Activated naive CD8-positive, alpha-beta T cell treated with anti-CD3 and anti-CD28 coated beads, Interleukin-2, amount 50 U/mL, for 24 hours (primary cell): ENCODE results near the gene ZNF407.

ENCODE experiments used
- ATAC-seq: fragments of 150-1000 bp; cut with Tn5 transposase; one replicate; pipeline ENCODE4 v1.10.0; 2021
- DNase-seq: peaks from one replicate; pipeline ENCODE4 v3.0.0; 2021
- H3K27ac Mint-ChIP-seq: one replicate; pipeline ENCODE4 v1.8.0; 2021; ENCODE audit warnings: mild to moderate bottlenecking, mixed read lengths
- H3K27me3 Mint-ChIP-seq: one replicate; pipeline ENCODE4 v1.8.0; 2021; ENCODE audit warnings: mixed read lengths
- H3K36me3 Mint-ChIP-seq: one replicate; pipeline ENCODE4 v1.8.0; 2021; ENCODE audit warnings: low read depth, mixed read lengths
- H3K4me1 Mint-ChIP-seq: one replicate; pipeline ENCODE4 v1.8.0; 2021; ENCODE audit warnings: mixed read lengths
- H3K4me3 Mint-ChIP-seq: one replicate; pipeline ENCODE4 v1.8.0; 2021; ENCODE audit warnings: mild to moderate bottlenecking, moderate library complexity, mixed read lengths
- H3K9me3 Mint-ChIP-seq: one replicate; pipeline ENCODE4 v1.8.0; 2021; ENCODE audit warnings: mixed read lengths

Gene ZNF407

GRCh38 chr18:74728586-74728985 is 130.9 kb downstream of the ZNF407 start:
- Mint-ChIP-seq H3K27ac (no peak overlapping the region), H3K36me3 (peaks cover 11% of the 10 kb centered on the region), H3K9me3 (peaks cover 4% of the 10 kb centered on the region), H3K27me3 (no peaks in the 10 kb centered on the region), H3K4me3 (no peak overlapping the region), H3K4me1 (peaks cover 2% of the 10 kb centered on the region)
- DNase-seq = no peak
- ATAC-seq = no peak

GRCh38 chr18:74731097-74731496 is 133.4 kb downstream of the ZNF407 start:
- Mint-ChIP-seq H3K27ac (no peak overlapping the region), H3K4me3 (no peak overlapping the region), H3K9me3 (peaks cover 4% of the 10 kb centered on the region), H3K27me3 (no peaks in the 10 kb centered on the region), H3K36me3 (peaks cover 18% of the 10 kb centered on the region), H3K4me1 (peaks cover 2% of the 10 kb centered on the region)
- no peak for ATAC-seq
- DNase-seq = no peak

- no peaks in the 10 kb centered on the region for H3K9me3 Mint-ChIP-seq
- H3K4me1 Mint-ChIP-seq = no peaks in the 10 kb centered on the region
- no peak for ATAC-seq
- H3K27ac Mint-ChIP-seq = no peak overlapping the region
- DNase-seq = no peak
- H3K36me3 Mint-ChIP-seq = peaks cover 15% of the 10 kb centered on the region
- H3K4me3 Mint-ChIP-seq = no peak overlapping the region
- H3K27me3 Mint-ChIP-seq = no peaks in the 10 kb centered on the region
Observed at GRCh38 chr18:74732380-74732779, 134.7 kb downstream of the ZNF407 start.

GRCh38 chr18:74733598-74733997 is 135.9 kb downstream of the ZNF407 start:
- DNase-seq (no peak), ATAC-seq (no peak)
- Mint-ChIP-seq H3K27me3 (no peaks in the 10 kb centered on the region), H3K4me3 (no peak overlapping the region), H3K4me1 (no peaks in the 10 kb centered on the region), H3K9me3 (no peaks in the 10 kb centered on the region), H3K27ac (no peak overlapping the region), H3K36me3 (peaks cover 13% of the 10 kb centered on the region)

- Mint-ChIP-seq H3K9me3 (no peaks in the 10 kb centered on the region), H3K27me3 (no peaks in the 10 kb centered on the region), H3K36me3 (peaks cover 10% of the 10 kb centered on the region), H3K4me3 (no peak overlapping the region), H3K27ac (no peak overlapping the region), H3K4me1 (no peaks in the 10 kb centered on the region)
- no peak for DNase-seq
- no peak for ATAC-seq
Observed at GRCh38 chr18:74734013-74734444, 136.4 kb downstream of the ZNF407 start.

- no peaks in the 10 kb centered on the region for H3K27me3 Mint-ChIP-seq
- no peak for ATAC-seq
- no peaks in the 10 kb centered on the region for H3K4me1 Mint-ChIP-seq
- H3K9me3 Mint-ChIP-seq = no peaks in the 10 kb centered on the region
- H3K27ac Mint-ChIP-seq = no peak overlapping the region
- H3K4me3 Mint-ChIP-seq = no peak overlapping the region
- DNase-seq = no peak
- no peaks in the 10 kb centered on the region for H3K36me3 Mint-ChIP-seq
Observed at GRCh38 chr18:74739926-74740325, 142.3 kb downstream of the ZNF407 start.

GRCh38 chr18:74742573-74743243 is 145.0 kb downstream of the ZNF407 start:
- no peak overlapping the region for H3K27ac Mint-ChIP-seq
- ATAC-seq = no peak
- H3K4me1 Mint-ChIP-seq = no peaks in the 10 kb centered on the region
- no peaks in the 10 kb centered on the region for H3K9me3 Mint-ChIP-seq
- H3K4me3 Mint-ChIP-seq = no peak overlapping the region
- no peak for DNase-seq
- no peaks in the 10 kb centered on the region for H3K36me3 Mint-ChIP-seq
- no peaks in the 10 kb centered on the region for H3K27me3 Mint-ChIP-seq

- DNase-seq = no peak
- no peaks in the 10 kb centered on the region for H3K27me3 Mint-ChIP-seq
- H3K9me3 Mint-ChIP-seq = peaks cover 9% of the 10 kb centered on the region
- peak; percentile 24 for ATAC-seq
- no peak overlapping the region for H3K27ac Mint-ChIP-seq
- peaks cover 8% of the 10 kb centered on the region for H3K36me3 Mint-ChIP-seq
- H3K4me3 Mint-ChIP-seq = no peak overlapping the region
- no peaks in the 10 kb centered on the region for H3K4me1 Mint-ChIP-seq
Observed at GRCh38 chr18:74745633-74746403, 148.1 kb downstream of the ZNF407 start.

GRCh38 chr18:74748809-74749208 is 151.1 kb downstream of the ZNF407 start:
- H3K4me3 Mint-ChIP-seq = no peak overlapping the region
- H3K9me3 Mint-ChIP-seq = peaks cover 13% of the 10 kb centered on the region
- no peaks in the 10 kb centered on the region for H3K4me1 Mint-ChIP-seq
- H3K27me3 Mint-ChIP-seq = no peaks in the 10 kb centered on the region
- DNase-seq (no peak), ATAC-seq (no peak)
- no peak overlapping the region for H3K27ac Mint-ChIP-seq
- H3K36me3 Mint-ChIP-seq = peaks cover 18% of the 10 kb centered on the region

- no peaks in the 10 kb centered on the region for H3K4me1 Mint-ChIP-seq
- ATAC-seq = no peak
- H3K4me3 Mint-ChIP-seq = no peak overlapping the region
- H3K36me3 Mint-ChIP-seq = peaks cover 33% of the 10 kb centered on the region
- DNase-seq = no peak
- H3K27me3 Mint-ChIP-seq = no peaks in the 10 kb centered on the region
- H3K9me3 Mint-ChIP-seq = peaks cover 29% of the 10 kb centered on the region
- no peak overlapping the region for H3K27ac Mint-ChIP-seq
Observed at GRCh38 chr18:74758995-74759394, 161.3 kb downstream of the ZNF407 start.

- ATAC-seq (no peak), DNase-seq (no peak)
- Mint-ChIP-seq H3K27me3 (no peaks in the 10 kb centered on the region), H3K9me3 (peaks cover 33% of the 10 kb centered on the region), H3K27ac (no peak overlapping the region), H3K4me3 (no peak overlapping the region), H3K4me1 (no peaks in the 10 kb centered on the region), H3K36me3 (peaks cover 36% of the 10 kb centered on the region)
Observed at GRCh38 chr18:74760026-74760425, 162.4 kb downstream of the ZNF407 start.

- no peaks in the 10 kb centered on the region for H3K4me1 Mint-ChIP-seq
Observed at GRCh38 chr18:74760436-74760835, 162.8 kb downstream of the ZNF407 start.

GRCh38 chr18:74766251-74766650 is 168.6 kb downstream of the ZNF407 start:
- H3K27me3 Mint-ChIP-seq = no peaks in the 10 kb centered on the region
- H3K36me3 Mint-ChIP-seq = peaks cover 13% of the 10 kb centered on the region
- peaks cover 10% of the 10 kb centered on the region for H3K9me3 Mint-ChIP-seq
- ATAC-seq (no peak), DNase-seq (no peak)
- no peak overlapping the region for H3K27ac Mint-ChIP-seq
- no peak overlapping the region for H3K4me3 Mint-ChIP-seq
- no peaks in the 10 kb centered on the region for H3K4me1 Mint-ChIP-seq

More at GRCh38 chr18:74760436-74760835, 162.8 kb downstream of the ZNF407 start:
- Mint-ChIP-seq H3K36me3 (peaks cover 36% of the 10 kb centered on the region), H3K27ac (no peak overlapping the region), H3K9me3 (peaks cover 33% of the 10 kb centered on the region), H3K27me3 (no peaks in the 10 kb centered on the region), H3K4me3 (no peak overlapping the region)
- DNase-seq (no peak), ATAC-seq (no peak)

GRCh38 chr18:74768096-74768495 is 170.4 kb downstream of the ZNF407 start:
- ATAC-seq (no peak), DNase-seq (no peak)
- no peaks in the 10 kb centered on the region for H3K4me1 Mint-ChIP-seq
- no peak overlapping the region for H3K27ac Mint-ChIP-seq
- H3K36me3 Mint-ChIP-seq = peaks cover 9% of the 10 kb centered on the region
- H3K27me3 Mint-ChIP-seq = no peaks in the 10 kb centered on the region
- H3K9me3 Mint-ChIP-seq = peaks cover 6% of the 10 kb centered on the region
- H3K4me3 Mint-ChIP-seq = no peak overlapping the region

- Mint-ChIP-seq H3K27me3 (no peaks in the 10 kb centered on the region), H3K36me3 (peaks cover under 1% of the 10 kb centered on the region), H3K4me3 (no peak overlapping the region), H3K27ac (no peak overlapping the region), H3K4me1 (peaks cover 4% of the 10 kb centered on the region), H3K9me3 (no peaks in the 10 kb centered on the region)
- ATAC-seq = no peak
- no peak for DNase-seq
Observed at GRCh38 chr18:74773171-74773624, 175.5 kb downstream of the ZNF407 start.
